Measurements from ENCODE around the gene PTPRN2. TPM values are rescaled to one million over a fixed set of nuclear protein-coding genes. Genes with fewer than 3 reads are reported as not detected.

Gene PTPRN2
- total and polyA plus RNA-seq, 2 donors (not counting 3 experiments of a cell fraction or from before 2014, with no cell fraction given) = 0.62 to 0.88 TPM

DNA sequence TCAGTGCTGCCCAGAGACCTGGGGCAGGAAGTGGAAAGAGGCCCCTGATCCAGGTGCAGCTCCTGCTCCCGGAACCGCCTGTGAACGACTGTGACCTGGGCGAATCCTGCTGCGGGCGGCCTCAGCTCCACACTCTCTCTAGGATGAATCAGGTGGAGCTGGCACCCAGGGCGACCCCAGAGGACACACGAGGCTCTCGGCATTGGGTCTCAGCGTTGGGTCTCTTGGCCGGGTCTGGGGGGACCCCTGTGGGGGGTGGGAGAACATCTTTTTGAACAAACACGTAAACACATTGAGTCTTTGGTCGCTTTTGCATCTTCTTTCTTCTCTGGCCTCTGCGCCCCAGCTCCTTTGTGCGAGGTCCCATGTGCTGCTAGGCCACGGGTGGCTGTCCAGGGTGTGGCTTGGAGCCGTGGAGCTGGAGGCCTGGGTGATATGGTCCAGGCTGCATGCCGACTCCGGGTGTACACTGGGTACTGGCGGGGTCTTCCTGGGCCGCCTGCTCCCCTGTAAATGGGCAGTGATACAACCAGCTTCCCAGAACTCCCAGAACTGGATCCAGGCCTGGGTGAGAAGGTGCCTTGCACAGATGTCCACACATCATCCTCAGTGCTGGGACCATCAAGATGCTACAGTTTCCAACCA, 815.0 kb downstream of the PTPRN2 start:
- H3K36me3 ChIP-seq (ENCODE audit: control insufficient read depth in 2 of 2, extremely low read depth in 1 of 2, insufficient read depth in 2 of 2, low read length in 2 of 2) = no peaks in the 10 kb centered on the region
- dilution Hi-C loops (cut with MboI; ENCODE audit: extremely low pct_ligation_motif_present, low sequenced_read_pairs) (no loop called here), intact Hi-C loops (cut with micrococcal nuclease) (no loop called here)
- ChIA-PET POLR2A (no interaction called here), CTCF (no interaction called here)
- H3K4me1 ChIP-seq (ENCODE audit: control insufficient read depth, extremely low read depth, insufficient read depth, low read length) = no peaks in the 10 kb centered on the region
- no peak overlapping the region for H3K9ac ChIP-seq (replicated peaks; ENCODE audit: extremely low read depth, insufficient read depth, low read length)
- no peak overlapping the region for H3K4me3 ChIP-seq (replicated peaks in 1 of 3; ENCODE audit: insufficient read depth in 1 of 3, low read depth in 1 of 3, low read length in 3 of 3)
- no peaks in the 10 kb centered on the region for H3K79me2 ChIP-seq (ENCODE audit: control insufficient read depth, insufficient read depth, low read length)
- no peak overlapping the region for H2AFZ ChIP-seq (ENCODE audit: low read depth, low read length)
- no peaks in the 10 kb centered on the region for H3K27me3 ChIP-seq (ENCODE audit: control insufficient read depth in 2 of 2, insufficient read depth in 2 of 2, low read length in 2 of 2)
- H3K9me1 ChIP-seq (replicated peaks; ENCODE audit: control insufficient read depth, extremely low read depth, insufficient read depth, low read length) = no peaks in the 10 kb centered on the region
- no peak overlapping the region for H3K27ac ChIP-seq (ENCODE audit: insufficient read depth, low read depth, low read length)
- FAIRE-seq (no peak), DNase-seq (ENCODE audit: low read depth, low spot score) (no peak)
- H4K20me1 ChIP-seq (replicated peaks; ENCODE audit: control insufficient read depth, extremely low read depth, insufficient read depth, low read length) = no peaks in the 10 kb centered on the region
- no TSS peak for BruUV-seq (replicated peaks)
- H3K9me3 ChIP-seq (replicated peaks; ENCODE audit: control insufficient read depth, insufficient read depth, low read length) = peaks cover 7% of the 10 kb centered on the region
- TF ChIP-seq JUN (IDR thresholded peaks at IDR 0.05; ENCODE audit: borderline replicate concordance, insufficient read depth, insufficient read length, low read depth) (no peak), MYC (IDR thresholded peaks at IDR 0.05; ENCODE audit: low read depth, low read length) (no peak), POLR2AphosphoS5 (IDR thresholded peaks at IDR 0.05; ENCODE audit: insufficient read depth, low read depth, low read length) (no peak)
- TF ChIP-seq, protein P1, sequence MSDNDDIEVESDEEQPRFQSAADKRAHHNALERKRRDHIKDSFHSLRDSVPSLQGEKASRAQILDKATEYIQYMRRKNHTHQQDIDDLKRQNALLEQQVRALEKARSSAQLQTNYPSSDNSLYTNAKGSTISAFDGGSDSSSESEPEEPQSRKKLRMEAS (IDR thresholded peaks at IDR 0.05; ENCODE audit: insufficient read depth, insufficient read length) = no peak
- H3K4me2 ChIP-seq (ENCODE audit: insufficient read depth, low read length) = no peak overlapping the region

DNA sequence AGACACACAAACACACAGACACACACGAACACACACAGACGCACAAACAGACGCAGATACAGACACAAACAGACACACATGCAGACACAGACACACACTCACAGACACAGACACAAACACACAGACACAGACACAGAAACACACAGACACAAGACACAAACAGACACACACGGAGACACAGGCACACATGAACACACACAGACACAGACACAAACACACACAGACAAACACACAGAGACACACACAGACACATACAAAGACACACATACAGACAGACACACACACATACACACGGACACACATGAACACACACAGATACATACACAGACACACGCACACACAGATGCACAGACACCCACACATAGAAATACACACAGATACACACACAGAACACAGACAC, 815.9 kb downstream of the PTPRN2 start:
- Histone ChIP-seq H3K4me3 (replicated peaks in 1 of 3; ENCODE audit: insufficient read depth in 1 of 3, low read depth in 1 of 3, low read length in 3 of 3) (no peak overlapping the region), H3K9ac (replicated peaks; ENCODE audit: extremely low read depth, insufficient read depth, low read length) (no peak overlapping the region), H3K27ac (ENCODE audit: insufficient read depth, low read depth, low read length) (no peak overlapping the region), H3K36me3 (ENCODE audit: control insufficient read depth in 2 of 2, extremely low read depth in 1 of 2, insufficient read depth in 2 of 2, low read length in 2 of 2) (no peaks in the 10 kb centered on the region), H3K79me2 (ENCODE audit: control insufficient read depth, insufficient read depth, low read length) (no peaks in the 10 kb centered on the region), H3K9me1 (replicated peaks; ENCODE audit: control insufficient read depth, extremely low read depth, insufficient read depth, low read length) (no peaks in the 10 kb centered on the region), H4K20me1 (replicated peaks; ENCODE audit: control insufficient read depth, extremely low read depth, insufficient read depth, low read length) (no peaks in the 10 kb centered on the region), H3K27me3 (ENCODE audit: control insufficient read depth in 2 of 2, insufficient read depth in 2 of 2, low read length in 2 of 2) (no peaks in the 10 kb centered on the region), H2AFZ (ENCODE audit: low read depth, low read length) (no peak overlapping the region), H3K4me2 (ENCODE audit: insufficient read depth, low read length) (no peak overlapping the region), H3K4me1 (ENCODE audit: control insufficient read depth, extremely low read depth, insufficient read depth, low read length) (no peaks in the 10 kb centered on the region), H3K9me3 (replicated peaks; ENCODE audit: control insufficient read depth, insufficient read depth, low read length) (peaks cover 11% of the 10 kb centered on the region)
- FAIRE-seq (no peak), DNase-seq (ENCODE audit: low read depth, low spot score) (no peak)
- POLR2A ChIA-PET = no interaction called here
- BruUV-seq (replicated peaks) = no TSS peak
- dilution Hi-C loops (cut with MboI; ENCODE audit: extremely low pct_ligation_motif_present, low sequenced_read_pairs) (no loop called here), intact Hi-C loops (cut with micrococcal nuclease) (no loop called here)
- CTCF ChIA-PET = no interaction called here
- no peak for TF ChIP-seq FOS (IDR thresholded peaks at IDR 0.05; ENCODE audit: borderline replicate concordance, insufficient read depth, low read length)
- TF ChIP-seq, protein P2, sequence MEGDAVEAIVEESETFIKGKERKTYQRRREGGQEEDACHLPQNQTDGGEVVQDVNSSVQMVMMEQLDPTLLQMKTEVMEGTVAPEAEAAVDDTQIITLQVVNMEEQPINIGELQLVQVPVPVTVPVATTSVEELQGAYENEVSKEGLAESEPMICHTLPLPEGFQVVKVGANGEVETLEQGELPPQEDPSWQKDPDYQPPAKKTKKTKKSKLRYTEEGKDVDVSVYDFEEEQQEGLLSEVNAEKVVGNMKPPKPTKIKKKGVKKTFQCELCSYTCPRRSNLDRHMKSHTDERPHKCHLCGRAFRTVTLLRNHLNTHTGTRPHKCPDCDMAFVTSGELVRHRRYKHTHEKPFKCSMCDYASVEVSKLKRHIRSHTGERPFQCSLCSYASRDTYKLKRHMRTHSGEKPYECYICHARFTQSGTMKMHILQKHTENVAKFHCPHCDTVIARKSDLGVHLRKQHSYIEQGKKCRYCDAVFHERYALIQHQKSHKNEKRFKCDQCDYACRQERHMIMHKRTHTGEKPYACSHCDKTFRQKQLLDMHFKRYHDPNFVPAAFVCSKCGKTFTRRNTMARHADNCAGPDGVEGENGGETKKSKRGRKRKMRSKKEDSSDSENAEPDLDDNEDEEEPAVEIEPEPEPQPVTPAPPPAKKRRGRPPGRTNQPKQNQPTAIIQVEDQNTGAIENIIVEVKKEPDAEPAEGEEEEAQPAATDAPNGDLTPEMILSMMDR (IDR thresholded peaks at IDR 0.05; ENCODE audit: extremely low read depth in 1 of 2, insufficient read depth in 1 of 2, low read depth in 1 of 2, low read length in 2 of 2) = no peak
- no peak for TF ChIP-seq POLR2A (IDR thresholded peaks at IDR 0.05; ENCODE audit: low read depth, low read length)
- no peak for TF ChIP-seq GATA2 (IDR thresholded peaks at IDR 0.05; ENCODE audit: insufficient read depth, insufficient read length, low read depth, low read length)
- TF ChIP-seq, protein P1 (IDR thresholded peaks at IDR 0.05; ENCODE audit: insufficient read depth, insufficient read length) = no peak
- TF ChIP-seq POLR2AphosphoS5 (IDR thresholded peaks at IDR 0.05; ENCODE audit: insufficient read depth, low read depth, low read length) = no peak
- TF ChIP-seq EZH2 (IDR thresholded peaks at IDR 0.05; ENCODE audit: borderline replicate concordance, low read depth, low read length, severe bottlenecking) = no peak
- TF ChIP-seq JUN (IDR thresholded peaks at IDR 0.05; ENCODE audit: borderline replicate concordance, insufficient read depth, insufficient read length, low read depth) = no peak
- no peak for TF ChIP-seq MYC (IDR thresholded peaks at IDR 0.05; ENCODE audit: low read depth, low read length)

All from endothelial cell of umbilical vein (primary cell).